Activated CD4-positive, alpha-beta T cell treated with anti-CD3 and anti-CD28 coated beads, Interleukin-2, amount 10 ng/mL, durations not matched to agents 7 days and 5 days (primary cell): ENCODE data around the gene NDOR1. TPM values are rescaled to one million over a fixed set of nuclear protein-coding genes. Genes with fewer than 3 reads are reported as not detected.

Source experiments
- CTCF ChIA-PET: fragments of 350-600 bp; sonication (Branson Sonifier 250); formaldehyde crosslinking; loops from one replicate; lab custom pipeline; 2021; ENCODE audit warnings: antibody characterized with exemption; lab: Charles Lee
- POLR2A ChIA-PET: fragments of 350-600 bp; sonication (Branson Sonifier 250); formaldehyde crosslinking; loops from one replicate; lab custom pipeline; 2021; ENCODE audit warnings: antibody characterized with exemption; lab: Charles Lee
- DNase-seq: peaks from one replicate; pipeline ENCODE4 v3.0.0-alpha.2; 2020
- H3K27ac Mint-ChIP-seq: one replicate; pipeline ENCODE4 v1.8.0; 2021; ENCODE audit warnings: mild to moderate bottlenecking, moderate library complexity, mixed read lengths
- H3K27me3 Mint-ChIP-seq: one replicate; pipeline ENCODE4 v1.8.0; 2021; ENCODE audit warnings: mixed read lengths
- H3K36me3 Mint-ChIP-seq: one replicate; pipeline ENCODE4 v1.8.0; 2021; ENCODE audit warnings: low read depth, mixed read lengths
- H3K4me1 Mint-ChIP-seq: one replicate; pipeline ENCODE4 v1.8.0; 2021; ENCODE audit warnings: mixed read lengths
- H3K4me3 Mint-ChIP-seq: one replicate; pipeline ENCODE4 v1.8.0; 2021; ENCODE audit warnings: mild to moderate bottlenecking, moderate library complexity, mixed read lengths
- H3K9me3 Mint-ChIP-seq: one replicate; pipeline ENCODE4 v1.8.0; 2021; ENCODE audit warnings: mixed read lengths
- total RNA-seq, 2 experiments: library from RNA; stranded (reverse); gene quantifications; one replicate each; pipeline ENCODE4 v1.2.3, GENCODE V29; 2021

NDOR1 gene
- total RNA-seq, 2 experiments from 2014 or later, result 38.4 to 44.2 TPM

DNA sequence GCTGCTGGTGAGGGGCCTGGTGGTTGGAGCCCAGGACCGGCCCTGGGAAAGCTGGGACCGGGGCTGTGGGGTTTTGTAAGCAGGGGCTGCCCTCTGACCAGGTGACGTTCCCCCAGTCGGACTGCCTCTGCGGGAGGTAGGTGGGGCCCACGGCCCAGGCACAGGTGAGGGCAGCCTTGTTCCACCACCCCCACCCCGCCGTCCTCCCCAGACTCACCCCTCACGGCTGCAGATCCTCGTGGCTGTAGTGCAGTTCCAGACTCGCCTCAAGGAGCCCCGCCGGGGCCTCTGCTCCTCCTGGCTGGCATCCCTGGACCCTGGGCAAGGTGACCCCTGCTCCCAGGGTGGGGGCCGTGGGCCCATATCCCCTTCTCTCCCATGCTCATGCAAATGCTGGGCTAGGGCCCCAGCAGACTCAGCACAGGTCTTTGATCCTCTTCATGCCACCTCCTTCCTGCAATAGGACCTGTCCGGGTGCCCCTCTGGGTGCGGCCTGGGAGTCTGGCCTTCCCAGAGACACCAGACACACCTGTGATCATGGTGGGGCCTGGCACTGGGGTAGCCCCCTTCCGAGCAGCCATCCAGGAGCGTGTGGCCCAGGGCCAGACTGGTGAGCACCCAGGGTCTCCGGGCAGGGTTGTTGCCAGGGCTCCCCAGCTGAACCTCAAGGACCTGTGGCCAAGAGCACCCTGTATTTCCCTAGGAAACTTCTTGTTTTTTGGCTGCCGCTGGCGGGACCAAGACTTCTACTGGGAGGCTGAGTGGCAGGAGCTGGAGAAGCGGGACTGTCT lies 9.9 kb downstream of the NDOR1 start:
- ChIA-PET POLR2A (no interaction called here), CTCF (interaction anchor here (0.9 to 1.4 kb wide), 3 partner anchors 9 to 23 kb away, joined by 3 to 4 read pairs (median 3); partner anchors contain the start of genes NDOR1, RNF224 and TMEM203)
- no peaks in the 10 kb centered on the region for H3K9me3 Mint-ChIP-seq
- H3K4me1 Mint-ChIP-seq, result no peaks in the 10 kb centered on the region
- no peak overlapping the region for H3K27ac Mint-ChIP-seq
- H3K4me3 Mint-ChIP-seq, result no peak overlapping the region
- H3K27me3 Mint-ChIP-seq, result no peaks in the 10 kb centered on the region
- peaks cover 5% of the 10 kb centered on the region for H3K36me3 Mint-ChIP-seq
- DNase-seq, result no peak

DNA sequence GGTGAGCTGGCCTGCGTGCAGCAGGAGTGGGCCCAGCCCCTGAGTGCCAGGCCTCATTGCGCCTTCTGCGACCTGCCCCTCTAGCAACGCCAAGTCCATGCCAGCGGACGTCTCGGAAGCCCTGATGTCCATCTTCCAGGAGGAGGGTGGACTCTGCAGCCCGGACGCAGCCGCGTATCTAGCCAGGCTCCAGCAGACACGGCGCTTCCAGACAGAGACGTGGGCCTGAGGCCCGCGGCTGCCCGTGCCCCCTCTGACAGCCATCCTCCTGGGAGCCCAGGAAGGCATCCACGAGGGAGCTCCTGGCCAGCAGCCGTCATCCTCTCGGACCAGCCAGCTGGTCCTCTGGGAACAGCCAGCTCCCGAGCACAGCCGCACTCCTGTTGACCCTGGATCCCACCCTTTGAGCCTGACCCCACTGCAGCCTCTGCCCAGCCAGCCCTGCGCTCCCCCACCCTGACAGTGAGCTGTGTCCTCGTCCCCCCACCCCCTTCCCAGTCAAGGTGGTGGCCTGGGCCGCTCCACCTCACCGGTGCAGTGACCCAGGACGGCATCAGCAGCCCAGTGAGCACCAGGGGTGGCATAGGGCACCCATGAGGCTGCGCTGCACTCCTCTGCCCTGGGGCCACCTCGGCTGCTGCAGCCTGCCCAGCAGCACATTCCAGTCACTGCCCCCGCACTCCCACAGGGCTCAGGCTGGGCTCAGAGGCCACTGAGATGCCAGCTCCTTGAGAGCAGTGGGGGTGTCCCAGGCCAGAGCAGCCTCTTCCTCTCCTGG lies 10.9 kb downstream of the NDOR1 start:
- H3K36me3 Mint-ChIP-seq, result peaks cover 5% of the 10 kb centered on the region
- no peak for DNase-seq
- CTCF ChIA-PET, result interaction anchor here (0.6 to 1.2 kb wide), 4 partner anchors 10 to 355 kb away, joined by 3 to 4 read pairs (median 4); partner anchors contain the start of genes NDOR1, RNF224 and TMEM203
- peaks cover 2% of the 10 kb centered on the region for H3K4me1 Mint-ChIP-seq
- no peaks in the 10 kb centered on the region for H3K9me3 Mint-ChIP-seq
- no peak overlapping the region for H3K4me3 Mint-ChIP-seq
- POLR2A ChIA-PET, result no interaction called here
- no peak overlapping the region for H3K27ac Mint-ChIP-seq
- no peaks in the 10 kb centered on the region for H3K27me3 Mint-ChIP-seq

DNA sequence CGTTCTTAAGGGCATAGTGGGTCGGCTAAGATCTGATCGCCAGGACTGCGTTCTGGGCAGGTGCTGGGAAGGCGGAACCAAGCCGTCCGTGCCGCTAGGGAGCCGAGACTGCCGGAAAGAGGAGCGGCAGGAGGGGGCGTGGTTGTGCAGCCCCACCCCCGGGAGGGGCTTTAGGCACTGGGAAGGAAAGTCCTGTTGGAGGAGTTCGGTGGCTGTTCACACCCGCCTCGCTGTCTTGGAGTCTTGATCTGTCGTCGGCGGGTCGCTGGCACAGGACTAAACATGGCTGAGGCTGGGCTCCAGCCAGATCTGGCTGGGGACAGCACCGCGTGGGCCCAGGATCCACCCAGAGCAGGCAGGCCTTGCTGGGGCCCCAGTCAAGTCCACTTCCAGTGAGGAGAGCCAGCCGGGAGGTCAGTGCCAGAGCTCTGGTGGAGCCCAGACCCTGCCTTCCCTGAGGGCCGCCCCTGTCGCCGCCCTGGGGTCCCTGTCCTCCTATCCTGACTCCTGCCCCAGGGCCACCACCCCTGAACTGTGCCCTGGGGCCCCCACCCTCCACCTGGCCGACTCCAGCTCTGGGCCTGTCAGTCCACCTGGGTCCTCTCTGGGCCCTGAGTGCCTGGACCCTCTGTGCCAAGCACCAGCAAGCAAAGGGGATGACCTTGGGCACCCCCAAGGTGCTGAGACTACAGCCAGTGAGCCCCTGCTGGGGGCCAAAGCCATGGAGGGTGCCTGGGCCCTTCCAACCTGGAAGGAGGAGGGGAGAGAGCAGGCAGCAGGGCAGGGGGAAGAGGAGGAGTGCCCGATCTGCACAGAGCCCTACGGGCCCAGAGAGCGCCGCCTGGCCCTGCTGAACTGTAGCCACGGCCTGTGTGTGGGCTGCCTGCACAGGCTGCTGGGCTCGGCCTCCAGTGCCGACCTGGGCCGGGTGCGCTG lies 12.0 kb downstream of the NDOR1 start:
- POLR2A ChIA-PET, result no interaction called here
- H3K27me3 Mint-ChIP-seq, result no peaks in the 10 kb centered on the region
- H3K4me1 Mint-ChIP-seq, result peaks cover 2% of the 10 kb centered on the region
- no peak for DNase-seq
- CTCF ChIA-PET, result interaction anchor here (0.6 to 1.1 kb wide), 2 partner anchors 22 to 191 kb away, joined by 3 to 5 read pairs; no protein-coding TSS in a partner anchor
- no peak overlapping the region for H3K4me3 Mint-ChIP-seq
- no peak overlapping the region for H3K27ac Mint-ChIP-seq
- H3K36me3 Mint-ChIP-seq, result peaks cover 5% of the 10 kb centered on the region
- H3K9me3 Mint-ChIP-seq, result no peaks in the 10 kb centered on the region

DNA sequence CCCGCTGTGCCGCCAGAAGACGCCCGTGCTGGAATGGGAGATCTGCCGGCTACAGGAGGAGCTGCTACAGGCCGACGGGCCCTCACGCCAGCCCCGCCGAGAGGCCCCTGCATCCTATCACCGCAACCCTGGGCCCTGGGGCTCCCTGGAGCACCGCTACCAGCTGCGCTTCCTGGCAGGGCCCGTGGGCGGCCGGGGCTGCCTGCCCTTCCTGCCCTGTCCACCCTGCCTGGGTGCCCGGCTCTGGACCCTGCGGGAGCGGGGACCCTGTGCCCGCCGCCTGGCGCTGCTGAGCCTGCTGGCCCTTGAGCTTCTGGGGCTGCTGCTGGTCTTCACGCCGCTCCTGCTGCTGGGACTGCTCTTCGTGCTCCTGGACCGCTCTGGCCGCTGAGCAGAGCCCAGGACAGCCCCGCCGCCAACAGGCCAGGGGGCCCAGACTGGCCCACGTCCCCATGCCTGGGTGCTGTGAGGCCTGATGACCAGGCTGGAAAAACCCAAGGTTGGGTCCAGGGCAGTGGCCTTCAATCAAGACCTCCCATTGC lies 12.8 kb downstream of the NDOR1 start:
- POLR2A ChIA-PET, result no interaction called here
- CTCF ChIA-PET, result interaction anchor here (0.6 to 1.1 kb wide), 2 partner anchors 21 to 171 kb away, joined by 3 to 5 read pairs; no protein-coding TSS in a partner anchor
- H3K36me3 Mint-ChIP-seq, result peaks cover 2% of the 10 kb centered on the region

DNA sequence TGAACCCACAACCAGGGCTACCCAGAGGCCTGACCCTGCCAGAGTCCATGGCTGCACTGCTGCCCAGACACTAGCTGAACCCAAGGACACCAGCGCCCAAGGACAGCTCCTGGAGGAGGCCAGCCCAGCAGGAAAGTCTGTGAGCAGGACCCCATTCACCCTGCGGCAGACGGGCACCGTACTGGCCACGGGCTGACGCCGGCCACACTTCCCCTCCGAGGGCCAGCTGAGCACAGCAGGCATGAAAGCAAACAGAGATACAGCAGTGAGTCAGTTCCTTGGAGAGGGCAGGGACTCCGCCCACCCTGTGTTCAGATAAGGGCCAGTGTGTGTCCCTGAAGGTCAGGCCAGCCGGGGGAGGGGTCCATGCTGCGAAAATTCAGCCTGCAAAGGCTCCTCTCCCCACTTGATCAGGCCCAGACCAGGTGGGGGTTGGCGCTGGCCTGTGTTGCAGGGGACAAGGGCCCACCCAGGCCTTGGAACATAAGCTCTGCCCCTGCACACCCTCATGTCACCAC lies 13.3 kb downstream of the NDOR1 start:
- no peak overlapping the region for H3K4me3 Mint-ChIP-seq
- H3K9me3 Mint-ChIP-seq, result no peaks in the 10 kb centered on the region
- peak overlapping the region; percentile 36 for H3K27ac Mint-ChIP-seq
- CTCF ChIA-PET, result interaction anchor here (0.6 to 1.1 kb wide), 3 partner anchors 12 to 172 kb away, joined by 3 to 5 read pairs (median 3); no protein-coding TSS in a partner anchor
- POLR2A ChIA-PET, result no interaction called here
- no peaks in the 10 kb centered on the region for H3K27me3 Mint-ChIP-seq
- H3K36me3 Mint-ChIP-seq, result peaks cover 2% of the 10 kb centered on the region
- no peak for DNase-seq
- H3K4me1 Mint-ChIP-seq, result peaks cover 7% of the 10 kb centered on the region

More for the DNA sequence above, 12.8 kb downstream of the NDOR1 start:
- Mint-ChIP-seq H3K4me1 (peaks cover 7% of the 10 kb centered on the region), H3K27me3 (no peaks in the 10 kb centered on the region), H3K27ac (no peak overlapping the region), H3K9me3 (no peaks in the 10 kb centered on the region), H3K4me3 (no peak overlapping the region)
- DNase-seq, result no peak

DNA sequence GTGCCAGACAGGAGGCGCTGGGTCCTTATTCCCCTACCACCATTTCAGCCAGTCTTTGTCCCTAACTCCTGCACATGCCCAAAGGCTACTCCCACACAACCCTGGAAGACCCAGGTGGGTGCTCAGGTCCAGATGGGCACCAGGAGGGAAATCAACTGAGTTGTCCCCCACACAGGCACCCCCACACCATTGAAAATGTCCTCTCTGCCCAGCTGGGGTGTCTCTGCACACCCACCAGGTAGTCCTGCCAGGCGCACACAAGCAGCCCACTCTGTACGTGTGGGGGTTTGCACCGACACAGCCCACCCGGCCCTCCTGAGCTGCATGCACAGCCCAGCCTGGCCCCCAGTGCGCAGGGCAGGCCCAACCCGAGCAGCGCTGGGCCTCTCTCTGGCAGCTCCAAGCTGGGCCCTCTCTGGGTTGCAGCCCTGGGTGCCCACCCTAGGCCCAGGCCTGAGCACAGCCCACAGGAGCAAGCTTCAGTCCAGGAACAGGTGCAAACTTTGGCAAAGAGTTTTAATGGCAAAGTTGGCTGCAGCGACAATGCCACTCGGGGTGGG lies 14.3 kb downstream of the NDOR1 start:
- H3K9me3 Mint-ChIP-seq, result no peaks in the 10 kb centered on the region
- peak overlapping the region; percentile 11 for H3K4me3 Mint-ChIP-seq
- POLR2A ChIA-PET, result no interaction called here
- CTCF ChIA-PET, result interaction anchor here (0.9 to 1.4 kb wide), 3 partner anchors 13 to 17 kb away, joined by 3 read pairs; no protein-coding TSS in a partner anchor
- DNase-seq, result no peak
- peaks cover 2% of the 10 kb centered on the region for H3K36me3 Mint-ChIP-seq
- H3K27ac Mint-ChIP-seq, result no peak overlapping the region
- peaks cover 13% of the 10 kb centered on the region for H3K4me1 Mint-ChIP-seq
- H3K27me3 Mint-ChIP-seq, result no peaks in the 10 kb centered on the region

DNA sequence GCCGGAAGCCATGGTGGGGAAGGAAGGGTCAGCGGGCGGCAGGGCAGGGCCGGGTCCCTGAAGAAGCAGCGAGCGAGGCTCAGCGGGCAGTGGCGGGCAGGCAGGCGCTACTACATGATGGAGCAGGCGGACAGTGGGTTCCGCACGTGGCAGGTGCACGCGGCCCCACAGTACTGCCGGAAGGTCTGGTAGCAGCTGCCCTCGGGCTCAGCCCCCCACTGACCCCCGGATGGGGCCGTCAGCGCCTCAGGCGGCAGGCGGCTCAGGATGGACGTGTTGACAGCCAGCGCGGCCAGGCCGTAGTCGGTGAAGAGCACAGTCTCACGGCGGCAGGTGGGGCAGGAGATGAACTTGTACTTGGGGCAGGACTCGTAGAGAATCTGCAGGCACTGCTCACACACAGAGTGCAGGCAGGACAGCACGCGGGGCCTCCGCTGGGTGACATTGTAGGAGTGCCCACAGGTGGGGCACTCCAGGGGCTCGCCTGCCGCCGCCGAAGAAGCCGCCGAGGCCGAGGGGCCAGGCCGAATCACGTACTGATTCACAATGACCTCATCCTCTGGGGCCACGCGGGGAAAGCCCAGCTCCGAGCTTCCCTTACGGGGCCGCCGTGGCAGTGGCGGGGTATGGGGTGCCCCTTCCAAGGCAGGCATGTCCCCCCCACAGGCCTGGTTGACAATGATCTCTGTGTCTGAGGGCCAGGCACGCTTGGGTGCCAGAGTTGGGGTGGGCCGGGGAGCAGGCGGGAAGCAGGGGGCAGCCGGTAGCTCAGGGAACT lies 15.0 kb downstream of the NDOR1 start:
- Mint-ChIP-seq H3K4me1 (peaks cover 18% of the 10 kb centered on the region), H3K4me3 (peak overlapping the region; percentile 54), H3K27ac (no peak overlapping the region), H3K36me3 (peaks cover 2% of the 10 kb centered on the region), H3K9me3 (no peaks in the 10 kb centered on the region), H3K27me3 (no peaks in the 10 kb centered on the region)
- POLR2A ChIA-PET, result no interaction called here
- no peak for DNase-seq
- CTCF ChIA-PET, result interaction anchor here (0.9 to 1.6 kb wide), 3 partner anchors 16 to 50 kb away, joined by 3 read pairs; no protein-coding TSS in a partner anchor

DNA sequence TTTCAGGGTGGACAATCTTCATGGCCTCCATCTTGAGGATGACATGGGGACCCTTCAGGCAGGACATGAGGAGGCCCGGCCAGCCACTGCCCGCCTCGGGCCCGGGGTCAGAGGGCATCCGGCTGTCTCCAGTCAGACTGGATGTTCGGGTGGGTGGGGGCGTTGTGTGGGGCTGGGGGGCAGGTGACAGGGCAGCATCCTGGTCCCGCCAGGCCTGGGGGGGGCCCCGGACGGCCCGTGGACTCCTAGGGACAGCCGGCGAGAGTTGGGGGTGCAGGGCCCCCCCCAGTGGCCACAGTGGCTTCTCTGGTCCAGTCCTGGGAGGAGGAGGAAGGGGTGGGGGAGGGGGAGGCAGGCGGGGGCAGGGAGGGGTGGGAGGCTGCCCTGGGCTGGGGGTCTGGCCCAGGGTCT lies 15.6 kb downstream of the NDOR1 start:
- CTCF ChIA-PET, result interaction anchor here (1.4 to 1.6 kb wide), 2 partner anchors 16 to 50 kb away, joined by 3 read pairs; no protein-coding TSS in a partner anchor
- POLR2A ChIA-PET, result interaction anchor here (0.5 kb wide), 1 partner anchor 197 kb away, joined by 9 read pairs; no protein-coding TSS in a partner anchor
- Mint-ChIP-seq H3K4me1 (peaks cover 18% of the 10 kb centered on the region), H3K4me3 (peak overlapping the region; percentile 54), H3K27ac (no peak overlapping the region), H3K36me3 (peaks cover 2% of the 10 kb centered on the region), H3K27me3 (no peaks in the 10 kb centered on the region), H3K9me3 (no peaks in the 10 kb centered on the region)
- no peak for DNase-seq

DNA sequence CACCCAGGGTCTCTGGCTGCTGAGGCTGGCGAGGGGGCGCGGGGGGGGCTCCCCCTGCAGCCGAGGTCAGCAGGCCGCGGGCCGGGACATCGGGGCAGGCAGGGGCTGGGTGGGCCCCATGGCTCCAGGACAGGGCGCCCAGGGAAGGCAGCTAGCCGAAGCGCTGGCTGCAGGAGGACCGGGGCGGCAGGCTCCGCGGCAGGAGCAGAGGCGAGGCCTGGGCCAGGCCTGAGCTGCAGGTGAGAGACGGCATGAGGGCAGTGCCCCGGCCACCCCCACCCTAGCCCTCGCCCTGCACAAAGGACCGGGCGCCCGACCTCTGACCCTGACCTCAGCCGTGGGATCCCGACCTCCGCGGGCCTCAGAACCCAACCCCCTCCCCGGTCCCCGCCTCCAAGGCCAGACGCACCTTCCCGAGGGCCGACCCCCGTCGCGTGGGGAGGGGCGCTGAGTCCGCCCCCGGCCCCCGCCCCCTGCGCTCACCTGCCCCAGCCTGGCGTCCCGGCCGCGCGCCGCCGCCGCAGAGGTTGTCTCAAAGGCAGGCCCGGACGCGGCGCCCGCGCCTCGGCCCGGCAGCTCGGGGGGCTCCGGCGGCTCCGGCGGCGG lies 16.1 kb downstream of the NDOR1 start:
- H3K4me1 Mint-ChIP-seq, result peaks cover 18% of the 10 kb centered on the region
- ChIA-PET POLR2A (interaction anchor here (0.5 kb wide), 1 partner anchor 198 kb away, joined by 9 read pairs; no protein-coding TSS in a partner anchor), CTCF (interaction anchor here (1.1 to 1.6 kb wide), 2 partner anchors 51 to 186 kb away, joined by 3 read pairs; no protein-coding TSS in a partner anchor)
- H3K27ac Mint-ChIP-seq, result no peak overlapping the region
- H3K36me3 Mint-ChIP-seq, result peaks cover 2% of the 10 kb centered on the region
- no peaks in the 10 kb centered on the region for H3K27me3 Mint-ChIP-seq
- H3K4me3 Mint-ChIP-seq, result no peak overlapping the region
- H3K9me3 Mint-ChIP-seq, result no peaks in the 10 kb centered on the region
- no peak for DNase-seq
